Measurements from ENCODE around the gene SEMA5B.

GRCh38 chr3:122959339-122959738, 68.2 kb downstream of the SEMA5B start:
- TF ChIP-seq, protein P1, sequence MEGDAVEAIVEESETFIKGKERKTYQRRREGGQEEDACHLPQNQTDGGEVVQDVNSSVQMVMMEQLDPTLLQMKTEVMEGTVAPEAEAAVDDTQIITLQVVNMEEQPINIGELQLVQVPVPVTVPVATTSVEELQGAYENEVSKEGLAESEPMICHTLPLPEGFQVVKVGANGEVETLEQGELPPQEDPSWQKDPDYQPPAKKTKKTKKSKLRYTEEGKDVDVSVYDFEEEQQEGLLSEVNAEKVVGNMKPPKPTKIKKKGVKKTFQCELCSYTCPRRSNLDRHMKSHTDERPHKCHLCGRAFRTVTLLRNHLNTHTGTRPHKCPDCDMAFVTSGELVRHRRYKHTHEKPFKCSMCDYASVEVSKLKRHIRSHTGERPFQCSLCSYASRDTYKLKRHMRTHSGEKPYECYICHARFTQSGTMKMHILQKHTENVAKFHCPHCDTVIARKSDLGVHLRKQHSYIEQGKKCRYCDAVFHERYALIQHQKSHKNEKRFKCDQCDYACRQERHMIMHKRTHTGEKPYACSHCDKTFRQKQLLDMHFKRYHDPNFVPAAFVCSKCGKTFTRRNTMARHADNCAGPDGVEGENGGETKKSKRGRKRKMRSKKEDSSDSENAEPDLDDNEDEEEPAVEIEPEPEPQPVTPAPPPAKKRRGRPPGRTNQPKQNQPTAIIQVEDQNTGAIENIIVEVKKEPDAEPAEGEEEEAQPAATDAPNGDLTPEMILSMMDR (conservative IDR thresholded peaks at IDR 0.05; ENCODE audit: low read length), result no peak
- TF ChIP-seq EZH2phosphoT487 (IDR thresholded peaks at IDR 0.05; ENCODE audit: borderline replicate concordance, low read depth, low read length), result no peak
